Measurements from ENCODE around the gene PRICKLE1.

DNA sequence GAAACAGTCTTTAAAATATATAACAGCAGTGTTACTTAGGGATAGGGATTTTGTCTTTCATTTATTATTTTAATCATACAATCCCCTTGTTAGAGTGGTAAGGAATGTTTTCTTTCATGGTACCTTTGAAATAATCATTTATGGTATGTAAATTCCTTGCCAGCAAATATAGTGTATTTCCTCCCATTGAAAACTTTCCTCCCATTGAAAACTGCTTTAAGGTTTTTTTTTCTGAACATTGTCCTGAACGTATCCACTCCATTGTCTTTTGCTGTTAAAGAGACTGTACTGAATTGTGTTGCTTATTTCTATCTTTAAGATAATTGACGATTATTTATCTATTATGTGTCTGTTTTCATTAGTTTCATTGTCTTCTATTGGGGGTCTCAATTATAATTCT is 180.1 kb downstream of the PRICKLE1 start:
- TF ChIP-seq, protein P1, sequence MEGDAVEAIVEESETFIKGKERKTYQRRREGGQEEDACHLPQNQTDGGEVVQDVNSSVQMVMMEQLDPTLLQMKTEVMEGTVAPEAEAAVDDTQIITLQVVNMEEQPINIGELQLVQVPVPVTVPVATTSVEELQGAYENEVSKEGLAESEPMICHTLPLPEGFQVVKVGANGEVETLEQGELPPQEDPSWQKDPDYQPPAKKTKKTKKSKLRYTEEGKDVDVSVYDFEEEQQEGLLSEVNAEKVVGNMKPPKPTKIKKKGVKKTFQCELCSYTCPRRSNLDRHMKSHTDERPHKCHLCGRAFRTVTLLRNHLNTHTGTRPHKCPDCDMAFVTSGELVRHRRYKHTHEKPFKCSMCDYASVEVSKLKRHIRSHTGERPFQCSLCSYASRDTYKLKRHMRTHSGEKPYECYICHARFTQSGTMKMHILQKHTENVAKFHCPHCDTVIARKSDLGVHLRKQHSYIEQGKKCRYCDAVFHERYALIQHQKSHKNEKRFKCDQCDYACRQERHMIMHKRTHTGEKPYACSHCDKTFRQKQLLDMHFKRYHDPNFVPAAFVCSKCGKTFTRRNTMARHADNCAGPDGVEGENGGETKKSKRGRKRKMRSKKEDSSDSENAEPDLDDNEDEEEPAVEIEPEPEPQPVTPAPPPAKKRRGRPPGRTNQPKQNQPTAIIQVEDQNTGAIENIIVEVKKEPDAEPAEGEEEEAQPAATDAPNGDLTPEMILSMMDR (conservative IDR thresholded peaks at IDR 0.05; ENCODE audit: low read length): no peak
- TF ChIP-seq EZH2phosphoT487 (IDR thresholded peaks at IDR 0.05; ENCODE audit: borderline replicate concordance): no peak

All from Loucy (cell line).